Measurements from ENCODE around the gene IKZF1.

Gene IKZF1

DNA sequence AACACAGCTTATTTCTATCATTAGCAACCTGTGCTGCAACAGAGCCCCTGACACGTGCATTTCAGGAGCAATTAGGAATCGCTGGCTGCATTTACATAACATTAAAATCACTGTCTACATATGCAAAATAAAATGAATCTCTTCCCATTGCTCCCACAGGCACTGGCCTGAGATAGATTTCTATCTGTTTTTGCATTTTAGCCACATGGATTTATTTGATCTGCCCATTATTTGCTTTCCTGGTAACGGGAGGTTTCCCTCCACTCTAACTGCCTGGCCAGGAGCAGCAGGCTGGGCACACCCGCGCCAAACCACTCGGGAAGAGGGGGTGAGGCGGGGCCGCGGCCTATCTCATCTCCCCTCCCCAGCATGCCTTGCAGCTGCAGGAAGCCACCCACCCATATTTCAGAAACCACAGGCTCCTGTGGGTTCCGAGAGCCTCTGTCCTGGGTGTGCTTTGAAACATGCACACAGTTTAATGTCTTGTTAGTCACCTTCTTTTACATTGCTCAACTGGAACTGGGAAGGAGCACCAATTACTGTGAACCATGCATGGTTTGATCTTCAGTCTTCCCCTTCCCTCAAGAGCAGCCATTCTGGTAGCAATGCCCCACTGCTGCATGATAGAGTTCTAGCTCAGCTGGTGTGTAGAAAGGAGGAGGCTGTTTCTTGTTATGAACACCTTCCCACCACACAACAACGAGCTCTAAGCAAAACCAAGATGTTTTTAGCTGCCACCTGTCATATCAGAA lies 37.7 kb upstream of the IKZF1 start:
- no peak overlapping the region for H3K4me3 ChIP-seq (replicated peaks; ENCODE audit: low read depth, low read length)
- DNase-seq (ENCODE audit: extremely low read depth, low read depth) = no peak
- TF ChIP-seq, protein P1, sequence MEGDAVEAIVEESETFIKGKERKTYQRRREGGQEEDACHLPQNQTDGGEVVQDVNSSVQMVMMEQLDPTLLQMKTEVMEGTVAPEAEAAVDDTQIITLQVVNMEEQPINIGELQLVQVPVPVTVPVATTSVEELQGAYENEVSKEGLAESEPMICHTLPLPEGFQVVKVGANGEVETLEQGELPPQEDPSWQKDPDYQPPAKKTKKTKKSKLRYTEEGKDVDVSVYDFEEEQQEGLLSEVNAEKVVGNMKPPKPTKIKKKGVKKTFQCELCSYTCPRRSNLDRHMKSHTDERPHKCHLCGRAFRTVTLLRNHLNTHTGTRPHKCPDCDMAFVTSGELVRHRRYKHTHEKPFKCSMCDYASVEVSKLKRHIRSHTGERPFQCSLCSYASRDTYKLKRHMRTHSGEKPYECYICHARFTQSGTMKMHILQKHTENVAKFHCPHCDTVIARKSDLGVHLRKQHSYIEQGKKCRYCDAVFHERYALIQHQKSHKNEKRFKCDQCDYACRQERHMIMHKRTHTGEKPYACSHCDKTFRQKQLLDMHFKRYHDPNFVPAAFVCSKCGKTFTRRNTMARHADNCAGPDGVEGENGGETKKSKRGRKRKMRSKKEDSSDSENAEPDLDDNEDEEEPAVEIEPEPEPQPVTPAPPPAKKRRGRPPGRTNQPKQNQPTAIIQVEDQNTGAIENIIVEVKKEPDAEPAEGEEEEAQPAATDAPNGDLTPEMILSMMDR (IDR thresholded peaks at IDR 0.05; ENCODE audit: low read depth, low read length, missing control alignments) = no peak

DNA sequence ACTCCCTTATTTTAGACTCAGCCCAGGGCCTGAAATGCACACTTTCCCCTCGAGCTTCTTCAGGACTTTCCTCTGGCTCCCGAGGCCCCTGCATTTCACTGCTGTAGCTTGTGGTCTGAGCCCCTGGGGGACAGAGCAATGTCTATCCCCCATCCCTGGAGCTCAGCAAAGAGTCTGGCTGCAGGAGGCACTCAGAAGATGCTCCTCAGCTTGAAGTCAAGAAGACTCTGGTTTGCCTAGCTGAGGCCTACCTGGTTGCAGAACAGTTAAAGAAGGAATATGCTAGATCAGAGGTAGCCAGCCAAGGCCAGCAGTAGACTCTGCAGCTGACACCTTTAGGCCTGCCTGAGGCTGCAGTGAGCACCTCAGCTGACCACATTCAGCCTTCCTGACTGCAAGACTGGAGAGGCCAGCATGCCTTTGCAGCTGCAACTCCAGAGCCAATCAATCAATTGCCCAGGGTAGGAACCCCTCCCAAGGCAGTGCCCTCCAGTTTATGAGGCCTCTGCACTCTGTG lies 36.9 kb upstream of the IKZF1 start:
- H3K4me3 ChIP-seq (replicated peaks; ENCODE audit: low read depth, low read length) = no peak overlapping the region
- DNase-seq (ENCODE audit: extremely low read depth, low read depth) = no peak
- TF ChIP-seq, protein P1 (IDR thresholded peaks at IDR 0.05; ENCODE audit: low read depth, low read length, missing control alignments) = no peak

DNA sequence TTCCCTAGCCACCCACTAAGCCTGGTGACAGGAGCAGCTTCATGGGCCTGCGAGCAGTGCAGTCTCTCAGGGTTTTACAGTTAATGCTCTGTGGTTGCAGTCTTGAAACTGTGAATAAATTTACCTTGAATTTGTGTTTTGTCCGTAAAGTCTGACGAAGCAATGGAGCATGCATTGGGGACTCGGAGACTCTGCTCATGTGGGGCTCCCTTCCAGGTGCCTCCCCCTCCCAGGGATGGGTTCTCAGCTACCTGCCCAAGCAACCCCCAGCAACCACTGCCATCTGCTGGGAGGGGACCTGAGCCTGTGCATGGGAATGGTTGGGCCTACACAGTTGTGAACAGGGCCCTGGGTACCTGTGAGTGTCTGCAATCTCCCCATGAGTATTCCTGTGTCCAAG lies 36.3 kb upstream of the IKZF1 start:
- TF ChIP-seq, protein P1 (IDR thresholded peaks at IDR 0.05; ENCODE audit: low read depth, low read length, missing control alignments) = no peak
- no peak for DNase-seq (ENCODE audit: extremely low read depth, low read depth)
- no peak overlapping the region for H3K4me3 ChIP-seq (replicated peaks; ENCODE audit: low read depth, low read length)

DNA sequence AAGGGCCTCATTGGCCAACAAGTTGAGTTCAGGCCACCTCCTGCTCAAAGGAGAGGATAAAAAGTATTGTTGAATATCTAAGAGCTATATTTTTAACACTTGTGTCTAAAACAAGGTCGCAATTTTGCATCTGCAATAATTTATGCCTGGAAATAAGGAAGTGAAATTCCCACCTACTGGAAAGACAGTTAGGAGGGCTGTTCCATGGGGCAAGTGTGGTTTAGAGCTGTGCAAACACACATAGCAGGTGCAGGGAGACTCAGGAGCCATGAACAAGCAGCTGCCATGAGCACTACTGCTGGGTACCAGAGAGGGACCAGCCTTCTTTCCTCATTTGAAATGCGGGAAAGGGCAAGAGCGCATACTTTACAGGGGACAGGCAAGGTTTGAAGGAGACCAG lies 35.5 kb upstream of the IKZF1 start:
- no peak overlapping the region for H3K4me3 ChIP-seq (replicated peaks; ENCODE audit: low read depth, low read length)
- DNase-seq (ENCODE audit: extremely low read depth, low read depth) = no peak
- TF ChIP-seq, protein P1 (IDR thresholded peaks at IDR 0.05; ENCODE audit: low read depth, low read length, missing control alignments) = no peak

DNA sequence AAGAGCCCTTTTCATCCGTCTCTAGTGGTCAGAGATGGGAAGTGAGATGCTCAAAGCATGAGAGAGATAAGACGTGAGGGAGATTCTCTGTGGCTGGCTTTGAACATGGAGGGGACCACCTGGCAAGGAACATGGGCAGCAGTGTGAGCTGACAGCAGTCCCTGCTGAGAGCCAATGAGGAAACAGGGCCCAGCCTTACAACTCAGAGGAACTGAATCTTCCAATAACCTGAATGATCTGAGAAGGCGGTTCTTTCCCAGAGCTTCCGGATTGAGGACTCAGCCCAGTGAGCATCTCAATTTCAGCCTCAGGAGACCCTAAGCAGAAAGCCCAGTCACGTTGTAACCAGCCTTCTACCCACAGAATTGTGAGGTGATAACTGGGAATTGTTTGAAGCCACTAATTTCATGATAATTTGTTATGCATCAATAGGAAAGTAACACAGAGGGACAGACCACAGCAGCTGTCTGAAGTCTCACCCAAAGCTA lies 33.9 kb upstream of the IKZF1 start:
- TF ChIP-seq, protein P1 (IDR thresholded peaks at IDR 0.05; ENCODE audit: low read depth, low read length, missing control alignments) = no peak
- no peak for DNase-seq (ENCODE audit: extremely low read depth, low read depth)
- H3K4me3 ChIP-seq (replicated peaks; ENCODE audit: low read depth, low read length) = no peak overlapping the region

DNA sequence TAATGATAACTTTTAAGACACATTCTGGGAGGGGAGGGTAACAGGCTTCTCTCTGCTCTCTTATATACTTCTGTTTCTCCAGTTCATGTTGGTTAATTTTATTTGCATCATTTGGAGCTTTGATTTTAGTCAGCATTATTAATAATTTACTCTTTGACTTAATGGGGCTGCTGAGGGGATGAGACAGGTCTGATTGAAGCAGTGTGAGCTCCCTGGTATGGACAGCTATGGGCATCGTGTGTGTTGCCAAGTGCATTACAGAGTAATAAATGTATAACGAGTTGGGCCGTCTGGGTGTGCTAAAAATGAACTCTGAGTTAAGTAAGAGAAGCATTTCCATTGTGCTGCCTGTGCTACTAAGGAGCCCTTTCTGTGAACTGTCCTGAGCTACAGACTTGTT lies 31.7 kb upstream of the IKZF1 start:
- TF ChIP-seq, protein P1 (IDR thresholded peaks at IDR 0.05; ENCODE audit: low read depth, low read length, missing control alignments) = no peak
- H3K4me3 ChIP-seq (replicated peaks; ENCODE audit: low read depth, low read length) = no peak overlapping the region
- no peak for DNase-seq (ENCODE audit: extremely low read depth, low read depth)
